Right renal cortex interstitium (tissue), 3 donors: Measurements from ENCODE around the gene KATNIP. TPM values are rescaled to one million over a fixed set of nuclear protein-coding genes. Genes with fewer than 3 reads are reported as not detected.

ENCODE experiments used
- DNase-seq, 3 donors: peaks; one replicate each; pipeline ENCODE4 v3.0.0-alpha.2; 2013; ENCODE audit warnings: low read depth in 3 of 3, low spot score in 2 of 3
- polyA plus RNA-seq, 3 donors: library from polyadenylated mRNA; unstranded; fragments of 120-200 nt; gene quantifications; one replicate each; pipeline ENCODE4 v1.2.1, GENCODE V29; 2013; ENCODE audit not compliant: insufficient read length in 3 of 3

KATNIP gene
- polyA plus RNA-seq, 3 donors, result 20.9 to 22.1 (median 21.9) TPM

DNA sequence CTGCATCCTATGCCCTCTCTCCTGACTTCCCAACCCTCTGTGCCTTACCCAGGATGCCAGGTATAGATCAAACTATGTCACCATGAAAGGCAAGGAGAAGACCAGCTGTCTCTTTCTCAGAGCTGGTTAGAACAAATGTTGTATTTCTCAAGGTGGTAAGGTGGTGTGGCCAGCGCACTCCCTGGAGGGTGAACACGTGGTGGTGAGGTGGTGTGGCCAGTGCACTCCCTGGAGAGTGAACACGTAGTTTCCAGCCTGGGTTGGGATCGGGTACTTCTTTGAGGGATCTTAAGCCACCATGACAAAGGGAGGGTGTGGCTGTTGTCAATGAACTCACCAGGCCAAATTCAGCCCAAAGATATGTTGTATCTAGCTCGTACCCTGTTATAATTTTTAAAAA lies 26.8 kb downstream of the KATNIP start:
- DNase-seq, result no peak

GRCh38 chr16:27579087-27579980 lies 29.4 kb downstream of the KATNIP start:
- no peak for DNase-seq

DNA sequence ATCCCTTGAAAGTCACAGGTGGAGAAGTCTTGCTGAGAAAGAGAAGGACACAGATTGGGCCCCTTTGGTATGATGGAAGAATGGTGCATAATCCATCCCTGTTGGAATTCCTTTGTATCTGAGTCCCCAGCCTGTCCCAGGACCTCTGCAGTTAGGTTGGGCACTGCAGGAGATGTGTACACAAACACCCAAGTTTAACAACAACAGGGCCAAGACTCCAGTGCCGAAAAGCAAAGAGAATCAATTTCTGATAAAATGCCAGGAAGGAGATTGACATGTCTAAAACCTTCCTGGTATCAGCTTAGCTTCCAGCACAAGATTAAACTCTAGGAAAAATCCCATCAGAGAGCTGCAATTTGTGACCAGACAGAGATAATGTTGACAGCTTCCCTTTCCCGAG lies 32.9 kb downstream of the KATNIP start:
- DNase-seq, result no peak

DNA sequence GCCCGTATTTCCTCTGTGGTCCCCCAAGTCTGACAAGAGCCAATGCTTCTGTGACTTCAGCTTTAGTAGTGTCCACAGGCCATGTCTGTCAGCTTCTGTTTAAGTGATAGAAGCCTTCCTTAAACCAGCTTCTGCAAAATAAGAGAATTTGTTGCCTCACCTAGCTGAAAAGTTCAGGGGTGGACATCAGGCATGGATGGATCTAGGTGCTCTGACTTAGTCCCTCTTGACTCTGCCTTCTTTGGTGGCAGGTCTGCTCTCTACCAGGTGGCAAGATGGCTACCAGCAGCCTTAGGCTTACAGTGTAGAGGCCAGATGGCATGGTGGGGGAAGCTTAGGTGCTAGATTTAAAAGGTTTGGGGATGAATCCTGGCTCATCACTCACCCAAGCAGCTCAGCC lies 33.7 kb downstream of the KATNIP start:
- DNase-seq, result no peak

GRCh38 chr16:27585200-27585599 lies 35.3 kb downstream of the KATNIP start:
- no peak for DNase-seq

GRCh38 chr16:27586711-27587110 lies 36.8 kb downstream of the KATNIP start:
- DNase-seq, result no peak

DNA sequence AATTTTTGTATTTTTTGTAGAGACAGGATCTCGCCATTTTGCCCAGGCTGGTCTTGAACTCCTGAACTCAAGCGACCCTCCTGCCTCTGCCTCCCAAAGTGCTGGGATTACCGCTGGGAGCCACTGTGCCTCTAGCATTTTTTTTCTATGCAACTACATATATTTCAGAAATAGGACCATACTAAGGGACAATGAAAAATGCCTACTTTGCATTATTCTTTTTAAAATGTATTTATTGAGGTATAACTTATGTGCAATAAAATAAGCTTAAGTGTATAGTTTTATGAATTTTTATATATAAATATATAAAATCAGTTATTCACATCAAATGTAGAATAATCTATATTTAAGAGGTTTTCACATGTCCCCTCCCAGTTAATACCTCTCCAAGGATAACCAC lies 38.1 kb downstream of the KATNIP start:
- DNase-seq, result no peak

DNA sequence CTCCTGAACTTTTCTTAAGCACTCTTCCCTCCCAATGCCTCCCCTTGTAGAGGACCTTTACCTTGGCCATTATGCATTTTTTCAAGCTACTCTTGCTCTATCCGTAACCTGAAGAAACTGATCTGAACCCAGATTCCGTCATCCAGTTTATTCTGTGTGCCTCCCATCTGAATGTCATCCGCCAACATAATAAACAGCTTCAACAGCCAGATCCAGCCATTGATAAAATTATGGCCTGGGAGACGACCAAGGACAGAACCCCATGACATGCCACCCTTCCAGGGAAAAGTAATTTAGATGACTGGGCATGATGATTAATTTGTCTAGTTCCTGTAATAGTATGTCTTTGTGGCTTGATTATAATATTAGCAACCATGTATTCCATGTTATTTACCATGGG lies 41.9 kb downstream of the KATNIP start:
- no peak for DNase-seq

GRCh38 chr16:27595475-27595874 lies 45.5 kb downstream of the KATNIP start:
- no peak for DNase-seq

GRCh38 chr16:27595993-27596392 lies 46.0 kb downstream of the KATNIP start:
- no peak for DNase-seq

- DNase-seq, result no peak
Observed at GRCh38 chr16:27596411-27596810, 46.5 kb downstream of the KATNIP start.

- DNase-seq, result no peak
Observed at GRCh38 chr16:27597361-27597760, 47.4 kb downstream of the KATNIP start.

DNA sequence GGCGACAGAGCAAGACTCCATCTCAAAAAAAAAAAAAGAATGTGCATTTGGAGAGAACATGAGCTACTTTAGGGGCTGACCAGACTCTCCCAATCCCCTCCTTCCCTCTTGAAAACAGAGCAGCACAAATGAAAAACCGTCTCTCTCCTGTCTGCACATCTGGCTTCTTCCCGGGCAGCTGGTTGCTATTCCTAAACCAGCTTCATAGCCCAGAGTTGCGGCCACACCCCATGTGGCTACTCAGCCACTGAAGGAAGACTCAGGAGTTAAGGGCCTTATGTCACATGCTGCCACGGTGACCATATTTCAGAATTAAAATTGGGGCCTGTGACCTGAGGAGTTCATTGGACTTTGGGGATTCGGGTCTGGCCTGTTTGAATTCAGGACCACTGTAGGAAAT lies 48.3 kb downstream of the KATNIP start:
- no peak for DNase-seq

GRCh38 chr16:27598931-27599565 lies 49.1 kb downstream of the KATNIP start:
- no peak for DNase-seq

DNA sequence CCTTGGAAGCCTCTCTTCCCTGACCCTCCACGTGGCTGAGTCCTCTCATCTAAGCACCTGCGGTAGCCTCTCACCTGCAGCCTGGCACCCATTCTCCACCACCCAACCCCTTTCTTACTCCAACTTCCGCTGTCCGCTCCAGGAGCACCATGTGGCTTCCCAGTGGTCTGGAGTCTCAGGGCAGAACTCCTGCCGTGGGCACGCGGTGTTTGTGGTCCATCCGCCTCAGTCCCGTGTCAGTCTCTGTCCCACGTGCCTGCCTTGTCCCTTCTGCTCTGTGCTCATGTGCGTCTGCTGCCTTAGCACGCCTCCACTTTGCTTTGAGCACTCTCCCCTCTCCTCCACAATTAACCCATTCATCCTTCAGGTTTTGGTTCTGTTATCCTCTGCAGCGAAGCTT lies 49.7 kb downstream of the KATNIP start:
- no peak for DNase-seq

Other genes with a start within 250 kb of the KATNIP start
- 10 to 100 TPM; 14.3 to 17.3 (median 14.5) TPM for gene IL4R, start 236.2 kb upstream of the KATNIP start, polyA plus RNA-seq
- gene IL21R, start 148.0 kb upstream of the KATNIP start, polyA plus RNA-seq, result under 1 TPM; 0.12 to 0.22 (median 0.18) TPM
- 10 to 100 TPM; 71.0 to 79.8 (median 79.6) TPM for gene GTF3C1, start 231 bp upstream of the KATNIP start, polyA plus RNA-seq